ENCODE data around the gene SPTA1. TPM values are rescaled to one million over a fixed set of nuclear protein-coding genes. Genes with fewer than 3 reads are reported as not detected.

SPTA1 gene
- total RNA-seq, 4 donors from 2014 or later = 0.02 to 0.03 TPM; not detected in 2

- Histone ChIP-seq H3K9me3 (no peaks in the 10 kb centered on the region), H3K4me3 (no peak overlapping the region), H3K27ac (no peak overlapping the region), H3K4me1 (no peaks in the 10 kb centered on the region), H3K36me3 (no peaks in the 10 kb centered on the region), H3K27me3 (no peaks in the 10 kb centered on the region)
- intact Hi-C loops (cut with DNase I; ENCODE audit: low total_unique reads) (no loop called here), in situ Hi-C loops (cut with MboI; ENCODE audit: low sequenced_read_pairs in 4 of 4) (no loop called here)
- no peak for ATAC-seq
- DNase-seq = no peak
- TF ChIP-seq CTCF (IDR thresholded peaks at IDR 0.05 in 4 of 5, conservative IDR thresholded peaks at IDR 0.05 in 1 of 5) (no peak), POLR2A (IDR thresholded peaks at IDR 0.05) (no peak)
These were observed 43.9 kb upstream of the SPTA1 start for GRCh38 chr1:158730453-158730852.

GRCh38 chr1:158728510-158729225 is 42.2 kb upstream of the SPTA1 start:
- no peaks in the 10 kb centered on the region for H3K36me3 ChIP-seq

GRCh38 chr1:158724442-158724841 is 37.9 kb upstream of the SPTA1 start:
- no peaks in the 10 kb centered on the region for H3K36me3 ChIP-seq
- H3K4me1 ChIP-seq = no peaks in the 10 kb centered on the region
- H3K4me3 ChIP-seq = no peak overlapping the region
- no peak for ATAC-seq
- in situ Hi-C loops (cut with MboI; ENCODE audit: low sequenced_read_pairs in 4 of 4) = no loop called here
- no peak for DNase-seq
- no peak for TF ChIP-seq CTCF (IDR thresholded peaks at IDR 0.05 in 4 of 5, conservative IDR thresholded peaks at IDR 0.05 in 1 of 5)
- TF ChIP-seq POLR2A (IDR thresholded peaks at IDR 0.05) = no peak
- H3K27me3 ChIP-seq = no peaks in the 10 kb centered on the region
- intact Hi-C loops (cut with DNase I; ENCODE audit: low total_unique reads) = no loop called here
- H3K27ac ChIP-seq = no peak overlapping the region
- no peaks in the 10 kb centered on the region for H3K9me3 ChIP-seq

More at GRCh38 chr1:158728510-158729225, 42.2 kb upstream of the SPTA1 start:
- Histone ChIP-seq H3K4me3 (no peak overlapping the region), H3K4me1 (no peaks in the 10 kb centered on the region), H3K27me3 (no peaks in the 10 kb centered on the region), H3K9me3 (no peaks in the 10 kb centered on the region), H3K27ac (no peak overlapping the region)
- ATAC-seq = no peak
- DNase-seq = no peak
- in situ Hi-C loops (cut with MboI; ENCODE audit: low sequenced_read_pairs in 4 of 4) = no loop called here
- TF ChIP-seq CTCF (IDR thresholded peaks at IDR 0.05 in 4 of 5, conservative IDR thresholded peaks at IDR 0.05 in 1 of 5) = no peak
- TF ChIP-seq POLR2A (IDR thresholded peaks at IDR 0.05) = no peak
- intact Hi-C loops (cut with DNase I; ENCODE audit: low total_unique reads) = no loop called here

- in situ Hi-C loops (cut with MboI; ENCODE audit: low sequenced_read_pairs in 4 of 4) (no loop called here), intact Hi-C loops (cut with DNase I; ENCODE audit: low total_unique reads) (no loop called here)
- Histone ChIP-seq H3K36me3 (no peaks in the 10 kb centered on the region), H3K4me1 (no peaks in the 10 kb centered on the region), H3K27me3 (no peaks in the 10 kb centered on the region), H3K27ac (no peak within 1 kb of the TSS), H3K9me3 (no peaks in the 10 kb centered on the region), H3K4me3 (no peak within 1 kb of the TSS)
- TF ChIP-seq CTCF (IDR thresholded peaks at IDR 0.05 in 4 of 5, conservative IDR thresholded peaks at IDR 0.05 in 1 of 5) (no peak), POLR2A (IDR thresholded peaks at IDR 0.05) (no peak)
- ATAC-seq (no peak), DNase-seq (no peak)
These were observed 34.1 kb upstream of the SPTA1 start, which contains the start of gene OR6K3 for GRCh38 chr1:158720620-158721019. OR6K3 (minus strand) TSS chr1:158720720; CDS start chr1:158718115, 2,605 bp downstream.
